ENCODE measurements around the gene AKT3.

Gene AKT3

DNA sequence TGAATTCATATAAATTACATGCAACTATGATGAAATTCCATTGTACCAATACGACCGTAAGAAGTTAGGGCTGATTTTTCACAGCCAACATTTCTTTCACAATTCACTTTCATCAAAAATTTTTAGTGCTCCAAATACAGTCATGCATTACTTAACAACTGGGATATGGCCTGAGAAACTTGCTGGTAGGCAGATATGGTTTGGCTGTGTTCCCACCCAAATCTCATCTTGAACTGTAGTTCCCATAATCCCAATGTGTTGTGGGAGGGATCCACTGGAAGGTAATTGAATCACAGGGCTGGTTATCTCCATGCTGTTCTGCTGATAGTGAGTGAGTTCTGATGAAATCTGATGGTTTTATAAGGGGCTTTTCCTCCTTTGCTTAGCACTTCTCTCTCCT lies 244.4 kb downstream of the AKT3 start:
- H3K9me3 ChIP-seq (ENCODE audit: severe bottlenecking): no peaks in the 10 kb centered on the region
- peaks cover 9% of the 10 kb centered on the region for H3K36me3 ChIP-seq
- no peaks in the 10 kb centered on the region for H3K27me3 ChIP-seq (ENCODE audit: insufficient read depth, low read depth, severe bottlenecking)
- H3K27ac ChIP-seq: no peak overlapping the region
- no peak for TF ChIP-seq CTCF (IDR thresholded peaks at IDR 0.05; ENCODE audit: low read depth, low read length)
- H3K4me3 ChIP-seq (ENCODE audit: low read depth, low read length): no peak overlapping the region
- no peak for DNase-seq

DNA sequence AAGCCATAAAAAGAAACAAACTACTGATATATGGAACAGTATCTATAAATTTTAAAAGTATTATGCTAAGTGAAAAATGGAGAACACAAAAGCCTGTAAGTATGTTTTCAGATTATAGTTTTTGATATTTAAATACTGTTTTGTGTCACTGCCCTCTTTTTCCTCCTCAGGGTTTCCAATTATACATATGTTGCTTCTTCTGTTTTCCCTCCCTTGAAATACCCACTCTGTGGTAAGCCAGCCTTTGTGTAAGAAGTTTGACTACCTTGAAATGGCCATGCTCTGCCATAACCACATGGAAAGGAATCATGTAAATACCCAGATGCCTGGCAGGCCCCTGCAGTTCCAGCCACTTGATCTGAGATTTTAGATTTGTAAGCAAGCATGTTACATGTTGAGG lies 248.3 kb downstream of the AKT3 start:
- no peak for TF ChIP-seq CTCF (IDR thresholded peaks at IDR 0.05; ENCODE audit: low read depth, low read length)
- no peaks in the 10 kb centered on the region for H3K36me3 ChIP-seq
- no peak for DNase-seq
- no peaks in the 10 kb centered on the region for H3K9me3 ChIP-seq (ENCODE audit: severe bottlenecking)
- H3K27ac ChIP-seq: no peak overlapping the region
- H3K4me3 ChIP-seq (ENCODE audit: low read depth, low read length): no peak overlapping the region
- no peaks in the 10 kb centered on the region for H3K27me3 ChIP-seq (ENCODE audit: insufficient read depth, low read depth, severe bottlenecking)

- Histone ChIP-seq H3K27me3 (ENCODE audit: insufficient read depth, low read depth, severe bottlenecking) (no peaks in the 10 kb centered on the region), H3K9me3 (ENCODE audit: severe bottlenecking) (no peaks in the 10 kb centered on the region), H3K36me3 (no peaks in the 10 kb centered on the region), H3K27ac (no peak overlapping the region), H3K4me3 (ENCODE audit: low read depth, low read length) (no peak overlapping the region)
- TF ChIP-seq CTCF (IDR thresholded peaks at IDR 0.05; ENCODE audit: low read depth, low read length): no peak
- no peak for DNase-seq
Observed at GRCh38 chr1:243598433-243598832, 251.6 kb downstream of the AKT3 start.

- H3K27ac ChIP-seq: no peak overlapping the region
- no peak for DNase-seq
- H3K4me3 ChIP-seq (ENCODE audit: low read depth, low read length): no peak overlapping the region
- H3K9me3 ChIP-seq (ENCODE audit: severe bottlenecking): no peaks in the 10 kb centered on the region
- no peaks in the 10 kb centered on the region for H3K36me3 ChIP-seq
- H3K27me3 ChIP-seq (ENCODE audit: insufficient read depth, low read depth, severe bottlenecking): no peaks in the 10 kb centered on the region
- TF ChIP-seq CTCF (IDR thresholded peaks at IDR 0.05; ENCODE audit: low read depth, low read length): no peak
Observed at GRCh38 chr1:243597383-243597782, 252.7 kb downstream of the AKT3 start.

DNA sequence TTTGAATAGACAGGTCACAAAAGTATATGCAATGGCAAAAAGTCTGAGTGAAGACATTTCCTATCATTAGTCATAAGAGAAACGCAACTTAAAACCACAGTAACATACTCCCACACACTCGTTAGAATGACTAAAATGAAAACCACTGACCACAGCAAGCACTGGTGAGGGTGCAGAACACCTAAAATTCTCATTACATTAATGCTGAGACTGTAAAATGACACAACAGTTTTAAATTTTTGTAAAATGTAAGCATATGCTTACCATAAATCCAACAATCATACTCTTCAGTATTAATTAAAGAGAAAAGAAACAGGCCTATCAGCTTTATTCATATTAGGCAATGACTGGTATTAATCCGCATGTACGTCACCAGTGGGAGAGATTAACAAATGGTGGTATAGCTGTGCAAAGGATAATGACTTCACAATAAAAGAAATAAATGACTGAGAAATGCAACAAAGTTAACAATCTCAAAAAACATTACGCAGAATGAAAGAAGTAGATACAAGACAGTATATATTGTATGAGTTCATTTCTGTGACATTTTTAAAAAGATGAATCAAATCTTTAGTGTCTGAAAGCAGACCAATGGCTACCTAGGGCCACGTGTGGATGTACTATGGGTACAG lies 253.5 kb downstream of the AKT3 start:
- TF ChIP-seq CTCF (IDR thresholded peaks at IDR 0.05; ENCODE audit: low read depth, low read length): no peak
- Histone ChIP-seq H3K27ac (no peak overlapping the region), H3K9me3 (ENCODE audit: severe bottlenecking) (no peaks in the 10 kb centered on the region), H3K4me3 (ENCODE audit: low read depth, low read length) (no peak overlapping the region), H3K27me3 (ENCODE audit: insufficient read depth, low read depth, severe bottlenecking) (no peaks in the 10 kb centered on the region), H3K36me3 (no peaks in the 10 kb centered on the region)
- DNase-seq: no peak
